ENCODE results near the gene RAI14.
"Not testable (repeated sequence)": the region's sequence is repeated elsewhere in the genome, so short reads cannot be mapped to it uniquely, and the experiment has no call there.

RAI14 gene

GRCh38 chr5:34701442-34701841 lies 45.3 kb downstream of the RAI14 start:
- not testable (repeated sequence) for DNase-seq

GRCh38 chr5:34703767-34704713 lies 47.9 kb downstream of the RAI14 start:
- no peak for DNase-seq

GRCh38 chr5:34706084-34706483 lies 50.0 kb downstream of the RAI14 start:
- DNase-seq = no peak

- DNase-seq = no peak
These were observed 51.5 kb downstream of the RAI14 start for GRCh38 chr5:34707451-34708107.

- no peak for DNase-seq
These were observed 52.6 kb downstream of the RAI14 start for GRCh38 chr5:34708777-34709176.

GRCh38 chr5:34709861-34710673 lies 53.9 kb downstream of the RAI14 start:
- DNase-seq = no peak

- DNase-seq = no peak
These were observed 56.4 kb downstream of the RAI14 start for GRCh38 chr5:34712565-34712964.

GRCh38 chr5:34715711-34716110 lies 59.6 kb downstream of the RAI14 start:
- DNase-seq = no peak

GRCh38 chr5:34716986-34717385 lies 60.9 kb downstream of the RAI14 start:
- no peak for DNase-seq

GRCh38 chr5:34717426-34718327 lies 61.5 kb downstream of the RAI14 start:
- no peak for DNase-seq

- no peak for DNase-seq
These were observed 62.4 kb downstream of the RAI14 start for GRCh38 chr5:34718516-34718915.

GRCh38 chr5:34719029-34719428 lies 62.9 kb downstream of the RAI14 start:
- DNase-seq = no peak

GRCh38 chr5:34721327-34721726 lies 65.2 kb downstream of the RAI14 start:
- DNase-seq = no peak

GRCh38 chr5:34722183-34722582 lies 66.1 kb downstream of the RAI14 start:
- no peak for DNase-seq

GRCh38 chr5:34724741-34725140 lies 68.6 kb downstream of the RAI14 start:
- no peak for DNase-seq

GRCh38 chr5:34727166-34727749 lies 71.1 kb downstream of the RAI14 start:
- DNase-seq = not testable (repeated sequence)

- DNase-seq = no peak
These were observed 72.1 kb downstream of the RAI14 start for GRCh38 chr5:34728236-34728635.

- no peak for DNase-seq
These were observed 75.5 kb downstream of the RAI14 start for GRCh38 chr5:34731435-34732232.

GRCh38 chr5:34734326-34734725 lies 78.2 kb downstream of the RAI14 start:
- DNase-seq = no peak

- DNase-seq = no peak
These were observed 79.6 kb downstream of the RAI14 start for GRCh38 chr5:34735491-34736426.
